NCI-H774 (cell line): Measurements from ENCODE around the gene AAR2.
A peak's percentile ranks its signal among the peaks of the same experiment; 100 is the strongest.

Experiments
- DNase-seq: peaks from one replicate; lab custom pipeline; 2025; lab: John Stamatoyannopoulos, UW

AAR2 gene

DNA sequence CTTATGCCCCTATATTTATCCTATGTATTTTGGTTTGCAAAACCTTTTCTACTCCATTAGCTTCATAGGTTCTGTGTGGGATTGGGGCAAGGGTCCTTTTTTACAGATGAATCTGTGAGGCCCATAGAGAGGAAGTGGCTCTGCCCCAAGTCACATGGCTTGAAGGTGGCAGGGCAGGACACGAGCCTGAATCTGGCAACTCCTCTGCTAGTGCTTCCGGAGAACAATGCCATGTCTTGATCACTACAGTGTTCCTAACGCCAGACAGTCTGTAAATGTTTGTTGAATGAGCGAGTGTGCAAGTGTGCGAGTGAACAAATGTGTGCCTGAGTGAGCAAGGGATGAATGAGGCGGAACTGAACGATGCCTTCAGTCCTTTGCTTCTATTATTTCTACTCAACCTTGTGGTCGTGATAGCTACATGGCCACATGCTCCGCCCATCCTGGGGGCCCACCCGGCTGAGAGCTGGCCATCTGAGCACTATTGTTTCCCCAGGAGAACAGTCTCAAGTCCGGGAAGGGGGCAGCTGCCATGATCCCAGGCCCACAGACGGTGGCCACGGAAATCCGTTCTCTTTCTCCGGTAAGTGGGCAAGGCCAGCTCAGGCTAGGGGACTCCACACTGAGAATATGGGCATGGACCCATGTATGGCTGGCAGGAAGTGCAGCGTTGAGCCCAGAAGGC is 17.8 kb upstream of the AAR2 start:
- DNase-seq: no peak

DNA sequence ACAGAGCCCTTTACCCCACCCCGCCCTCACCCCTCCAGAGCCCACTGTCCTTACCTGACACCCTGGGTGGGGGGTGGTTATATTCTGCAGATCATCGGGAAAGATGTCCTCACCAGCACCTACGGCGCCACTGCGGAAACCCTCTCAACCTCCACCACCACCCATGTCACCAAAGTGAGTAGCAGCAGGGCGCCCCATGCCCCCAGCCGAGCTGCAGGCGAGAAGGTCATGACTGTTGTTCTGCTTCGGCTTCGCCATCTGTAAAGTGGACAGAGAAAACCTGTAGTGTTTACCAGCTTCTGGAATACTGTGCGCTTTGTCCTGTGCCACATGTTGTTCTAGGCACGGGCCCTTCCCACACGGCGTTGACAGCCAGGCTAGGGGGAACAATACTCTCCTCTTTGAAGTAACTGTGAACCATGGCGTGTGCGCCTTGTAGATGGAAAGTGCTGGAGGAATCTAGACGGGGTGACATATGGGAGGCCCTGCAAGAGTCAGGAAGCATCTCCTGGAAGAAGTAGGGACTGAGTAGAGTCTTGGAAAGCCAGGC is 16.5 kb upstream of the AAR2 start:
- no peak for DNase-seq

DNA sequence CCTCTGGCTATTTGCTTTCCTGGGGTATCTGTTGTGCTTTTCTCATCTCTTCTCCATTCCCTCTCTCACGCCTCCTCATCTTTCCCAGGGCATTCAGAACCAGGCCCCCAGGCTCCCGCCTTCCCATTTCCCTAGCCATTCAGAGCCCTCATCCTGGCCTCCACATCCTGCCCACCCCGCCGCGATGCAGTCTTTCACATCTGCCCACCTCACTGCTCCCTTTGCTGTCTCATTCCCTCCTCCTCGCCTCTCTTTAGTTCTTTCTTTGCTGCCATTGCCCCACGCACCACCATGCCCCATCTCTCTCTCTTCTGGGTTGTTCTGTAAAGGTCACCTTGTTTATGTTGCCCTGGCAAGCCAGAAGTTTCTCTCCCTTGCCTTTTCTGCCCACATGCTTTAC is 10.6 kb upstream of the AAR2 start:
- no peak for DNase-seq

- DNase-seq: no peak
These were observed 7.5 kb upstream of the AAR2 start for GRCh38 chr20:36228770-36229169.

- no peak for DNase-seq
These were observed 6.3 kb upstream of the AAR2 start for GRCh38 chr20:36230019-36230418.

DNA sequence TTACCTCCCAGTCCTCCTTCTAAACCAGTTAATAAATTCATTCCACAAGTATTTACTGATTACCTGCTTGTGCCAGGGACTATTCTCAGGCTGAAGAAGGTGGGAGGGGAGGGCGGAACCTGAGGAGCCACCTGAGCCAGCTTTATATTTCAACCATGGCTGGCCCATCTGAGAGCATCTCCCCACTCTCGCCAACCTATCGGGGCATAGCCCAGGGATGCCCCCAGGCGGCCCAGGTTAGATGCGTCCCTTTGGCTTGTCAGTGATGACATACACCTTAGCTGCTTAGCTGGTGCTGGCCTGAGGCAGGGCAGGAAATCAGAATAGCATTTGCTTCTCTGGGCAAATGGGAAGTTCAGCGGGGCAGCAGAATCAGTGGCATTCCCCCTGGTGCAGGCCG is 4.9 kb upstream of the AAR2 start:
- DNase-seq: no peak

- DNase-seq: no peak
These were observed 1.4 kb upstream of the AAR2 start for GRCh38 chr20:36234771-36235320.

DNA sequence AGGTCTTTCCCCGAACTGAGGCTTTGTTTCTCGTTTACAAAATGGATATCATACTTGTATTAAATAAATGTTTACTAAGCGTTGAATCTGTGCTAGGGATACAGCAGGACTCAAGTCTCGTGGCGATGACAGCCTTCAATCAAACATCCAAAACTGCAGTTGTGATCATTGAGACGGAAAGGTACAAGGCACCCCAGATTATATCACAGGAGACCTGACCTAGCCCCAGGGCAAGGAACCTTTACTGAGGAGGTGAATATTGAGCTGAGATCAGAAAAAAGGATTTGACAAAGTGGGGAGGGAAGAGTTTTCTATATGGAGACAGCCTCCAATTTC is 476 bp downstream of the AAR2 start:
- no peak for DNase-seq

- DNase-seq: no peak
These were observed 1.2 kb downstream of the AAR2 start for GRCh38 chr20:36237477-36237876.

DNA sequence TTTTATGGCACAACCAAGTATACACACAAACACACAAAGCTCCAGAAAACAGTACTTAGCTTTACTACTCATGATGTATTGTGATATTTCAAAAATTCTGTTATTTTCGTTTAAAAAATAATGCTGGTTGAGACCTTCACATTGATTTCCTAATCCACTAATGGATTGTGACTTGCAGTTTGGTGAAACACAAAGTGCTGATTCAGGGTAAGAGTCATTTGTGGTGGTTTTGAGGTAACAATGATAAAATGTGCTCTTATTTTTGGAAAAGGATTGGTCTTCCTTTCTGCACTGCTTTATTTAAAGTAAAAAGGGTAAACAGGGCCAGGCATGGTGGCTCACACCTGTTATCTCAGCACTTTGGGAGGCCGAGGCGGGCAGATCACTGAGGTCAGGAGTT is 1.9 kb downstream of the AAR2 start:
- no peak for DNase-seq

DNA sequence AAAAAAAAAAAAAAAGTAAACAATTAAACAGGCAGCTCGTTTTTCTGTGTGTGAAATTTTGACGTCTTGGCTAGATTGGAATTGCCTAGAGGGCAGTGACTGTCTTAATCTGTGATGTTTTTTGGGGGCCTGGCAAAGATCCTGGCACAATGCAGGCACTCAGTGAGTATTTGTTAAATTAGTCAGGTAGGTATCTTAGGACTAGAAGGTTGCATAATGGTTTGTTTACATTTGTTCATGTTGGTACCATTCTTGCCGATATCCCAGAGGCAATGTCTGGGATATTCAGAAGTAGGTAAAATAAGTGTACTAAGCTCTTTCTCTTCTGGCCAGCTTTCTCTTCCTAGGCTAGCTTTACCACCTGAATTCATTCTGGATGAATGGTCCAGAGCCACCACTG is 2.5 kb downstream of the AAR2 start:
- DNase-seq: no peak

DNA sequence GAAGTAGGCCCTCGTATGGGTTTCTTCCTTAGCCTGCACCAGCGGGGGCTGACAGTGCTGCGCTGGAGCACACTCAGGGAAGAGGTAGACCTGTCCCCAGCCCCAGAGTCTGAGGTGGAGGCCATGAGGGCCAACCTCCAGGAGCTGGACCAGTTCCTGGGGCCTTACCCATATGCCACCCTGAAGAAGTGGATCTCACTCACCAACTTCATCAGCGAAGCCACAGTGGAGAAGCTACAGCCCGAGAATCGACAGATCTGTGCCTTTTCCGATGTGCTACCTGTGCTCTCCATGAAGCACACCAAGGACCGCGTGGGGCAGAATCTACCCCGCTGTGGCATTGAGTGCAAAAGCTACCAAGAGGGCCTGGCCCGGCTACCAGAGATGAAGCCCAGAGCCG is 3.8 kb downstream of the AAR2 start:
- no peak for DNase-seq

GRCh38 chr20:36241678-36242077 is 5.4 kb downstream of the AAR2 start:
- no peak for DNase-seq

DNA sequence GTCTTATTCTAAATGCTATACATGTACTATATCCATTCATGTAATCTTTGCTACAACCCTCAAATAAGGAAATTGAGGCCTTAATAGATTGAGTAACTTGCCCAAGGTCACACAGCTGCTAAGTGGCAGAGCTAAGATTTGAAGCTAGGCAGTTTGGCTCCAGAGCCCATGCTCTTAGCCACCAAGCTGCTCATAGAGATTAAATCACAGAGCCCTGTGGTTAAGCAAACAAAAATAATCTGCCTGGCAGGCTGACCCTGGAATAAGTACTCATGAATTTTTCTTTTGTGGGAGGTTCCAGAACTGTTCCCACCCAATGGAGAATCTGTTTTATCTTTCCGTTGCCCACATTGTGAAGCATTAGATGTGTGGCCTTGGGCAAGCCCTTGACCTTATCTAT is 7.4 kb downstream of the AAR2 start:
- no peak for DNase-seq

GRCh38 chr20:36246401-36246800 is 10.1 kb downstream of the AAR2 start:
- peak; percentile 46 for DNase-seq

GRCh38 chr20:36248836-36249235 is 12.6 kb downstream of the AAR2 start:
- DNase-seq: no peak

DNA sequence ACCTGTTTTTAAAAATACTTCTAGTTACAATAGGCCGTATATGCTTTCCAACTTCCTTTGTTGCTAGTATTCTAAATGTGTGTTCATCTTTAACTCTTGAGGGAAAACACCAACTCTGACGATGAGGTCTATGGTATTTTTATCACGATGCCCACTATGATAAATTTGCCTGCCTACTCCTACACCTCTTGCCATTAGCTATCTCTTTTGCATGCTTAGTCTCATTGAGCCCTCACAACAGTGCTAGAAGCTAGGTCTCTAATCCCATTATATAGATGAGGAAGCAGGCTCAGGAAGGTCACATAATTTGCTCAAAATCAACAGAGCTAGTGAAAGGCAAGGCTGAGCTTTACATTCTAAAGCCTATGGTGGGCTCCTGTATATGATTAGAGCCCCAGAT is 13.2 kb downstream of the AAR2 start:
- no peak for DNase-seq

- no peak for DNase-seq
These were observed 15.1 kb downstream of the AAR2 start for GRCh38 chr20:36251426-36251825.

DNA sequence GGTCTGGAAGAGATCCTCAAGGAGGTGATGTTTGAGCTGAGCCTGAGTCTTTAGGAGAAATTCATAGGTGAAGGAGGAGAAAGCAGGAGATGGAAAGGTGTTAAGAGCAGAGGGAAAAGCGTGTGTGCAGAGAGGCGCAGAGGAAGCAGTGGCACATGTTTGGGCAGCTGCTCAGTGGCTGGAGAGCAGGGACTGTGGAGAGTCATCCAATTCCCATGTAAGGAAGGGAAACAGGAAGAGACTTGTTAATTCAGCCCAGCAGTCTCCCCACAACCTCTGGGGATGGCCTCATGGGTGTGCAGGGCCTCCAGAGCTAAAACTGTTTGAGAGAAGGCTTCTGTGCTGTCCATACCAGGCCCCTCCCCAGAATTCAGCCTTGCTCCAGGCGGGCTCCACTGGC is 16.2 kb downstream of the AAR2 start:
- no peak for DNase-seq

DNA sequence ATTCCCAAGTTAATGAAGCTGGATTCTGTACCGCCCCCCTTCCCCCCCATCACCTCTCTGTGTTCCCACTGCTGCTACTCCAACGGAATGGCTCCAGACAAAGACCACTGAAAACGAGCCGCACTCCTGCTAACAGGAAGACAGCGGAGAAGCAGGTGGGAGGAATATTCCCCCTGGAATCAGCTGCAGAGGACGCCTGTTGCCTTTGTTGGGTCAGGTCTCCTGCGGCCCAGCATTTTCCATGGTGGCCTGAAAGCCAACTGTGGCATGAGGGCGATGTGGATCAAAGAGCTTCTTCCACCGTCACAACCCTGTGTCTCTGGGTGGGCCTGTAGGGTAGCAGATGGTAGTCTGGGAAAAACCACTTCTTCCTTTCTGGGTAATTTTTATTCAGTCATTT is 16.8 kb downstream of the AAR2 start:
- DNase-seq: no peak

GRCh38 chr20:36254076-36254475 is 17.8 kb downstream of the AAR2 start:
- DNase-seq: no peak

DNA sequence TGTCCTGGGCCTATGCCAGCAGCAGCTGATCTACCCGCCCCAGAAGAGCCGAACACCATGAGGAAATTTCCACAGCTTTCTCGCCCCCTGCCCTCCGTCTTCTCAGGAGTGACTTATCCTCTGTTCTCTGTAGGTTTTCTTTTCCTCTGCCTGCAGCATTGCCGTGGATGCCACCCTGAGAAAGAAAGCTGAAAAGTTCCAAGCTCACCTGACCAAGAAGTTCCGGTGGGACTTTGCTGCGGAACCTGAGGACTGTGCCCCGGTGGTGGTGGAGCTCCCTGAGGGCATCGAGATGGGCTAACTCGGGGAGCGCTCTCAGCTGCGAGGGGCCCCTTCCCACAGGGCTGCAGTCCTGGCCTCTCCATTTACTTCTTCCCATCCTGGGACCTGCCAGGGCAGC is 19.2 kb downstream of the AAR2 start:
- DNase-seq: no peak

DNA sequence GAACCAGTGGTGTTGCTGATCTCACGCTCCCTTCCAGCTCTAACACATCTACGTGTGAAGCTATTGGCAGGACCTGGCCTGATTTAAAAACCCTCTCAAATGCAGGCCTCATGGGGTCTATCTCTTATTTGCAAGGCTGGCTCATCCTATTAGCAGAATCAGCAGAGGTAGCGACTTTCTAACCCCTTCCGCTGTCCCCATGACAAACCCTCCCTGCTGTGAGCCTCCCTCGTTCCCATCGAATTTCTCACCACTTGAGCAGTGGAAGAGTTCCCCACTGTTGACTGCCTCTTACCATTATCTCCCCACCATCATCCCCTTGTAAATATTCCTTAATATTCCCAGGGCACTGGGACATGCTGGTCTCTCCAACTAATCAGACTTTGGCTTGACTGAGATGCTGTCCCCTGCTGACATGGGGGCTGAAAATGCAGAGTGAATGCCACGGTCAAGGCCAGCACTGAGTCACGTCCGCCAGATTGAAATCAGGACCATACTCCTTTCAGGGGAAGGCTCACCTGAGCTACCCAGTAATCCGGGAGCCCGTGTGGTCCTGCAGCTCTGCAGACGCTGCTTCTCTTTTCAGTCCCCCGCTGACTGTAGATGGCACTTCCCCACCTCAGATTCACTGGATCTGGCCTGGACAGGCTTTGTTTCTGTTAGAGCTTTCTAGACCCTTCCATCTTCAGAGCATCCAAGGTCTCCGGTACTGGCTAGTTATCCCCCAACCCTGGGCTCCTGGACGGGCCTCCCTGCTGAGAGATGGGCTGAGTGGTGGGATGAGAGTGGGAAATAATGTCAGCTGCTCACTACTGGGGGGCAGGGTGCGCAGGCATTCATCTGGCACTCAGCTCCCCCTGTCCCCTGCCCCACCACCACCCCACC is 23.1 kb downstream of the AAR2 start:
- DNase-seq: no peak
